Naive thymus-derived CD8-positive, alpha-beta T cell (primary cell): ENCODE measurements around the gene C10orf143. TPM values are rescaled to one million over a fixed set of nuclear protein-coding genes. Genes with fewer than 3 reads are reported as not detected.

Source experiments
- ATAC-seq, 2 donors: fragments of 150-1000 bp; cut with Tn5 transposase in 1 of 2; sonication (Bioruptor Pico), chemical (Tn5 transposase) in 1 of 2; 1 replicate in 1 of 2; 2 replicates in 1 of 2; pipeline ENCODE4 v1.10.0; 2021; ENCODE audit warnings: mild to moderate bottlenecking in 2 of 2, moderate library complexity in 2 of 2
- POLR2A ChIA-PET: fragments of 350-600 bp; sonication (Branson Sonifier 250); formaldehyde crosslinking; loops from one replicate; lab custom pipeline; 2021; ENCODE audit warnings: antibody characterized with exemption; lab: Charles Lee
- DNase-seq, 10 donors: peaks; one replicate each; pipeline versions ENCODE4 v3.0.0 to v3.0.0-alpha.2; 2020 to 2022
- H3K27ac Mint-ChIP-seq, 10 donors: one replicate each; pipeline ENCODE4 v1.8.0; 2020 to 2022; ENCODE audit warnings: mild to moderate bottlenecking in 10 of 10, mixed read lengths in 10 of 10, moderate library complexity in 4 of 10, inconsistent platforms in 1 of 10
- H3K27me3 Mint-ChIP-seq, 5 donors: one replicate each; pipeline ENCODE4 v1.8.0; 2021 to 2022; ENCODE audit warnings: mixed read lengths in 5 of 5
- H3K36me3 Mint-ChIP-seq, 3 donors: one replicate each; pipeline ENCODE4 v1.8.0; 2020 to 2022; ENCODE audit warnings: mixed read lengths in 3 of 3, mild to moderate bottlenecking in 2 of 3, inconsistent platforms in 1 of 3
- H3K4me1 Mint-ChIP-seq, 4 donors: one replicate each; pipeline ENCODE4 v1.8.0; 2021 to 2022; ENCODE audit warnings: mixed read lengths in 4 of 4
- H3K4me3 Mint-ChIP-seq, 10 donors: one replicate each; pipeline ENCODE4 v1.8.0; 2020 to 2022; ENCODE audit warnings: mild to moderate bottlenecking in 10 of 10, mixed read lengths in 10 of 10, moderate library complexity in 6 of 10, inconsistent platforms in 1 of 10
- H3K9me3 Mint-ChIP-seq, 9 donors: one replicate each; pipeline ENCODE4 v1.8.0; 2020 to 2022; ENCODE audit warnings: mixed read lengths in 9 of 9, mild to moderate bottlenecking in 3 of 9, inconsistent platforms in 1 of 9, moderate library complexity in 1 of 9
- polyA plus RNA-seq, 3 donors: library from polyadenylated mRNA; unstranded; fragments of 300-500 nt; fragmentation: Illumina TruSeq; gene quantifications; one replicate each; pipeline ENCODE4 v1.2.3, GENCODE V29; 2021
- total RNA-seq, 8 experiments: library from RNA in 2 of 8; stranded (reverse) in 2 of 8; gene quantifications; one replicate each; pipeline ENCODE4 v1.2.3 and lab custom pipeline; 2021 to 2026

The C10orf143 gene
- total and polyA plus RNA-seq, 5 experiments from 2014 or later = 17.5 to 48.1 (median 28.6) TPM

DNA sequence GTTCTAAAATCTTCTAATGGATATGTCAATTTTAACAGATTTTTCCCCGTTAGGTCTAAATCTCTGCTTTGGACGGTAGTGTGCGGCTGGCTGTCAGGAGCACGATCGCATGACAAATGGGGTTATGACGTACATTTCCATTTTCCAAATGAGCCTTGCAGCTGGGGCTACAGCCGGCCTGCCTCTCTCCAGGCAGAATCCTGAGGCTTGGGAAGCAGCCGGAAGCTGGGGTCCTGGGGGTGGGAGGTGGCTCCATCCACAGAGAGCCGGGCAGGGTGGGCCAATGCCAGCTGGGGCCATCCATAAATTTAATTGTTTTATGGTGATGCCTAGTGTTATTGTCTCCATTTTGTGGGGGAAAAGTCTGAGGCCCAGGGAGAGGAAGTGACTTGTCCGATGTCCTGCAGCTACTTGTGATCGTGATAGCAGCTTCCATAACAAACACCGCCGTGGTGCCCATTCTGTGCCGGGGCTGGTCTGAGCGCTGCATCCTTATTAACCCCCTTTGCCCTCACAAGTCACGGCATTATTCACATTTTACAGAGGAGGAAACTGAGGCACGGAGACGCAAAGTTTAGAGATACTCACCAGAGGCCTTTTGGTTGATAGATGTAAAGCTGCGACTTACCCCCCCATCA, 93.5 kb downstream of the C10orf143 start:
- Mint-ChIP-seq H3K27me3 (peaks cover 0 to 16% (median 2%) of the 10 kb centered on the region in 5 donors), H3K27ac (no peak overlapping the region), H3K9me3 (no peaks in the 10 kb centered on the region), H3K4me3 (no peak overlapping the region), H3K4me1 (peaks cover 0 to 2% (median 0%) of the 10 kb centered on the region in 4 donors), H3K36me3 (no peaks in the 10 kb centered on the region)
- ATAC-seq (no peak), DNase-seq (no peak)
- POLR2A ChIA-PET = no interaction called here

- peaks cover 0 to 20% (median 8%) of the 10 kb centered on the region in 5 donors for H3K27me3 Mint-ChIP-seq
- ATAC-seq (no peak), DNase-seq (no peak)
- peaks cover 0 to 2% (median 0%) of the 10 kb centered on the region in 4 donors for H3K4me1 Mint-ChIP-seq
- H3K4me3 Mint-ChIP-seq = no peak overlapping the region
- H3K36me3 Mint-ChIP-seq = no peaks in the 10 kb centered on the region
- POLR2A ChIA-PET = no interaction called here
- no peak overlapping the region for H3K27ac Mint-ChIP-seq
- no peaks in the 10 kb centered on the region for H3K9me3 Mint-ChIP-seq
These were observed 94.5 kb downstream of the C10orf143 start for GRCh38 chr10:130016095-130016494.

DNA sequence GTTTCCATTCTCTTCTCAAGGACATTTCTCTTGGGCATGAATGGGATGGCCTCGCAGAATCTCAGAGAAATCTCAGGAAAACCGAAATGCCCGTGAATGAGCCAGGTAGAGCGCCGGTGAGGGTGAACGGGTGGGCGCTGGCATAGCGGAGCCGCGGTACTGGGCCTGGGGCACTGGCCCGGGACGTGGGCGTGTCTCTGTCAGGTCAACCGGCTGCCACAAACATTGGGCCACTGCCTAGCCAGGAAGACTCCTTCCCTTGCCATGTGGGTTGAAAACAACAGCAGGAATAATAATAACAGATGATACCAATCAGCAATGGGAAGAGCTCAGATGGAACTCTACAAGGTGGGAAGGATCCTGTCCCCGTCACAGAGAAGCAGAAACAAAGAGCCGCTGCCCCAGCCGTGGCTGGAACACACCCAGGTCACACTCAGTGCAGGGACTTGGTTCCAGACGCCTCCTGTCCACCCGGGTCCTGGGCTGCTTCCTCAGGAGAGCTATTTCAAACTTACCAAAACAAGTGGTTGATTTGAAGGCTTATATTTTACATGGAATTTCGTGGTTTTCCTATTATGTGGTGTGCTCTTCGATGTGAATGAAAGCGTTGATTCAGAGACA, 95.4 kb downstream of the C10orf143 start:
- no peak overlapping the region for H3K4me3 Mint-ChIP-seq
- H3K27ac Mint-ChIP-seq = no peak overlapping the region
- H3K9me3 Mint-ChIP-seq = no peaks in the 10 kb centered on the region
- peaks cover 0 to 2% (median 0%) of the 10 kb centered on the region in 4 donors for H3K4me1 Mint-ChIP-seq
- no peaks in the 10 kb centered on the region for H3K36me3 Mint-ChIP-seq
- ATAC-seq (no peak), DNase-seq (no peak)
- H3K27me3 Mint-ChIP-seq = peaks cover under 1 to 24% (median 9%) of the 10 kb centered on the region in 5 donors
- POLR2A ChIA-PET = no interaction called here

DNA sequence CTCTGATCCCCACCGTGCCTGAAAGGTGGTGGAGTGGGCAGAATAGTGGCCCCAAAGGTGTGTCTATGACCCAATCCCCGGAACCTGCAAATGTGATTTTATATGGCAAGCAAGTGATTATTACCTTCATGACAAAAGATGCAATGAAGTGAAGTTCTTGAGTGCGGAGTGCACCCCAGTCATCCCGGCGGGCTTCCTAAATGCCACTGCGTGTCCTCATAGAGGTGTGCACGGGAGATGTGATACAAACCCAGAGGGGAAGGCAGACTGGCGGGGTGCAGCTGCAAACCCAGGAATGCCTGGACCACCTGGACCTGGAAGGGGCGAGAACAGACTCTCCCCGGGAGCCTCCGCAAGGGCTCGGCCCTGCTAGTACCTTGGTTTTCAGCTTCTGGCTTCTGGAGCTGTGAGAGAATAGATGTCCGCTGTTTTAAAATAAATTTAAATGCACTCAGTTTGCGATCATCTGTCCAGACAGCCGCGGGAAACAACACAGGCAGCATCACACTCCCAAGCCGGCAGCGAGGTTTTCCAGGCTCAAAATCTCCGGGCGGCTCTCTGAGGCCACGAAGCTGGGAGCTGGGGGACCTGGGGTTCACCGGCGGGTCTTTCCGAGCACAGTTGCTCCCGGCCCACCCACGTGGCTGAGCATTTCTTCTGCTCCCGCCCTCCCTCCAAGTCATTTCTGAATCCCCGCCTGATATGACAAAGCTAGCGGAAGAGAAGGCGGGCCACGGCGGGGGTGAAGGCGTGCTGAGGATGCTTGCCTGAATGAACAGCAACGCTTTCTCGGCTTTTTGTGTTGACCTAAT, 96.2 kb downstream of the C10orf143 start:
- Mint-ChIP-seq H3K27me3 (peaks cover 2 to 24% (median 9%) of the 10 kb centered on the region in 5 donors), H3K4me3 (no peak overlapping the region), H3K9me3 (no peaks in the 10 kb centered on the region), H3K4me1 (peaks cover 0 to 2% (median 0%) of the 10 kb centered on the region in 4 donors), H3K27ac (no peak overlapping the region), H3K36me3 (no peaks in the 10 kb centered on the region)
- no peak for DNase-seq
- POLR2A ChIA-PET = no interaction called here
- ATAC-seq = no peak

Other genes with a start within 250 kb of the C10orf143 start
- not detected for gene EBF3, start 146.6 kb downstream of the C10orf143 start, total RNA-seq
- gene EBF3, start 146.6 kb downstream of the C10orf143 start, polyA plus RNA-seq = not detected
- 10 to 100 TPM; 47.6 to 52.5 TPM for gene GLRX3, start 25.6 kb upstream of the C10orf143 start, total RNA-seq
- gene GLRX3, start 25.6 kb upstream of the C10orf143 start, polyA plus RNA-seq = 10 to 100 TPM; 71.5 to 97.8 (median 81.8) TPM